ENCODE results near the gene TNS2. TPM values are rescaled to one million over a fixed set of nuclear protein-coding genes. Genes with fewer than 3 reads are reported as not detected.
A peak's percentile ranks its signal among the peaks of the same experiment; 100 is the strongest.

TNS2 gene, protein sequence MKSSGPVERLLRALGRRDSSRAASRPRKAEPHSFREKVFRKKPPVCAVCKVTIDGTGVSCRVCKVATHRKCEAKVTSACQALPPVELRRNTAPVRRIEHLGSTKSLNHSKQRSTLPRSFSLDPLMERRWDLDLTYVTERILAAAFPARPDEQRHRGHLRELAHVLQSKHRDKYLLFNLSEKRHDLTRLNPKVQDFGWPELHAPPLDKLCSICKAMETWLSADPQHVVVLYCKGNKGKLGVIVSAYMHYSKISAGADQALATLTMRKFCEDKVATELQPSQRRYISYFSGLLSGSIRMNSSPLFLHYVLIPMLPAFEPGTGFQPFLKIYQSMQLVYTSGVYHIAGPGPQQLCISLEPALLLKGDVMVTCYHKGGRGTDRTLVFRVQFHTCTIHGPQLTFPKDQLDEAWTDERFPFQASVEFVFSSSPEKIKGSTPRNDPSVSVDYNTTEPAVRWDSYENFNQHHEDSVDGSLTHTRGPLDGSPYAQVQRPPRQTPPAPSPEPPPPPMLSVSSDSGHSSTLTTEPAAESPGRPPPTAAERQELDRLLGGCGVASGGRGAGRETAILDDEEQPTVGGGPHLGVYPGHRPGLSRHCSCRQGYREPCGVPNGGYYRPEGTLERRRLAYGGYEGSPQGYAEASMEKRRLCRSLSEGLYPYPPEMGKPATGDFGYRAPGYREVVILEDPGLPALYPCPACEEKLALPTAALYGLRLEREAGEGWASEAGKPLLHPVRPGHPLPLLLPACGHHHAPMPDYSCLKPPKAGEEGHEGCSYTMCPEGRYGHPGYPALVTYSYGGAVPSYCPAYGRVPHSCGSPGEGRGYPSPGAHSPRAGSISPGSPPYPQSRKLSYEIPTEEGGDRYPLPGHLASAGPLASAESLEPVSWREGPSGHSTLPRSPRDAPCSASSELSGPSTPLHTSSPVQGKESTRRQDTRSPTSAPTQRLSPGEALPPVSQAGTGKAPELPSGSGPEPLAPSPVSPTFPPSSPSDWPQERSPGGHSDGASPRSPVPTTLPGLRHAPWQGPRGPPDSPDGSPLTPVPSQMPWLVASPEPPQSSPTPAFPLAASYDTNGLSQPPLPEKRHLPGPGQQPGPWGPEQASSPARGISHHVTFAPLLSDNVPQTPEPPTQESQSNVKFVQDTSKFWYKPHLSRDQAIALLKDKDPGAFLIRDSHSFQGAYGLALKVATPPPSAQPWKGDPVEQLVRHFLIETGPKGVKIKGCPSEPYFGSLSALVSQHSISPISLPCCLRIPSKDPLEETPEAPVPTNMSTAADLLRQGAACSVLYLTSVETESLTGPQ (N-terminal part only)
- total RNA-seq (2014; rRNA removed): 13.1 and 30.3 TPM in 2 replicates
- Bru-seq, nascent RNA: percentile 56 among the genes with signal in this experiment
- BruChase-seq, experiment 1, labeled RNA remaining after a 6-hour chase: percentile 66 among the genes with signal in this experiment
- BruChase-seq, experiment 2, labeled RNA remaining after a 2-hour chase: percentile 58 among the genes with signal in this experiment
- long read RNA-seq, partial matches to known transcripts: 10 of 16 reads
- long read RNA-seq, other reads (novel, unspliced or antisense): 5 of 16 reads

DNA sequence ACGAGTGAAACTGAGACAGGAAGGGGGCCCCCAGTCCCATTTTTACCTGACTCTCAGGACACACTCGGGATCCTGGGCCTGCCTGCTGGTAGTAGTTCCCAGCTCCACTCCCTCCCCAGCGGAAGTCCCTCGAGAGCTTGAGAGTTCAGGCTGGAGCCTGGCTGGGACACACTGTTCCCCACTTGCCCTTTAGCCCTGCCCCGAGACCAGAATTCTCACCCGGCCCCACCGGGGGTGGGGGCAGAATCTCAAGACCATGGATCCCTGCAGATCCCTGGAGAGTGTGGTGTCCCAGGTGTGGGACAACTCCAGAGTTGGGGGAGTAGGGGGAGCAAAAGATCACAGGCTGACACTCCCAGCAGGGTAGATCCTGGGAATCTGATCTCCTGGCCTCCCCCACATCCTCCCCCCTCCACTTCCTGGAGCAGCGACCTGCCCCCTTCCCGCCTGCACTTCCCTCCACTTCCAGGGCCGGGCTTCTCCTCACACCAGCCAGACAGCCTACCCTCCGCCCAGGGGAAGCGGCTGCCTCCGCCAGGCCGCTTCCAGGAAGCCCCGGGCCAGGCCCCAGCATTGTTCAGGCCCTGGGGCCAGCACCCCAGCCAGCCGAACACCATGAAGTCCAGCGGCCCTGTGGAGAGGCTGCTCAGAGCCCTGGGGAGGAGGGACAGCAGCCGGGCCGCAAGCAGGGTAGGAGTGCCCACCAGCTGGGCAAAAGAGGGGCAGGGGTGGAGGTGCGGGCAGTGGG lies at the start of gene TNS2:
Gene TNS2, plus strand, starts transcription at position 495 of the 748 bp plus-strand sequence. Its CDS starts 121 bp downstream, at position 616.
- BruUV-seq (replicated peaks): no TSS peak
- peaks cover 74% of the 10 kb centered on the region for H3K4me1 ChIP-seq (ENCODE audit: insufficient read depth, low read length)
- ChIA-PET POLR2A (ENCODE audit: unreplicated experiment) (no interaction called here), CTCF (interaction anchor here (2.0 kb wide), 1 partner anchor 16 kb away, joined by 7 read pairs; no protein-coding TSS in a partner anchor)
- peaks cover 34% of the 10 kb centered on the region for H3K79me2 ChIP-seq (ENCODE audit: low read length)
- H3K9ac ChIP-seq (ENCODE audit: low read length): peak within 1 kb of the TSS; percentile 64
- peak within 1 kb of the TSS; percentile 55 for H3K27ac ChIP-seq (ENCODE audit: low read length)
- no peaks in the 10 kb centered on the region for H3K27me3 ChIP-seq (ENCODE audit: low read length)
- H3F3A ChIP-seq (ENCODE audit: low read length, unreplicated experiment): peaks cover 5% of the 10 kb centered on the region
- no peaks in the 10 kb centered on the region for H3K9me2 ChIP-seq (replicated peaks; ENCODE audit: low read length)
- DNase-seq: peak; percentile 61
- peak within 1 kb of the TSS; percentile 89 for H3K4me2 ChIP-seq (ENCODE audit: low read length)
- H3K9me3 ChIP-seq (ENCODE audit: low read length): no peaks in the 10 kb centered on the region
- H3K4me3 ChIP-seq (ENCODE audit: low read length): peak within 1 kb of the TSS; percentile 67
- H2AFZ ChIP-seq (ENCODE audit: low read length): peak within 1 kb of the TSS; percentile 10; the same call in 1 of the 2 replicates
- intact Hi-C loops (cut with micrococcal nuclease): no loop called here
- peak; percentile 14 for ATAC-seq
- no peak for TF ChIP-seq EZH2phosphoT487 (IDR thresholded peaks at IDR 0.05; ENCODE audit: borderline replicate concordance, low read length)
- TF ChIP-seq EZH2 (IDR thresholded peaks at IDR 0.05; ENCODE audit: low read length, unreplicated experiment): no peak
- no peak for TF ChIP-seq CTCF (conservative IDR thresholded peaks at IDR 0.05; ENCODE audit: low read depth, low read length)
- no peaks in the 10 kb centered on the region for H3K36me3 ChIP-seq (ENCODE audit: low read depth, low read length)
- H4K20me1 ChIP-seq (ENCODE audit: low read length): no peaks in the 10 kb centered on the region

GRCh38 chr12:53004178-53004577 lies 45.7 kb upstream of the TNS2 start:
- Histone ChIP-seq H3K79me2 (ENCODE audit: low read length) (peaks cover 42% of the 10 kb centered on the region), H3K27ac (ENCODE audit: low read length) (peak overlapping the region; percentile 29), H3K9ac (ENCODE audit: low read length) (no peak overlapping the region), H3K4me3 (ENCODE audit: low read length) (peak overlapping the region; percentile 88), H4K20me1 (ENCODE audit: low read length) (peaks cover 17% of the 10 kb centered on the region), H2AFZ (ENCODE audit: low read length) (peak overlapping the region; percentile 17; the same call in 1 of the 2 replicates), H3F3A (ENCODE audit: low read length, unreplicated experiment) (no peaks in the 10 kb centered on the region), H3K27me3 (ENCODE audit: low read length) (no peaks in the 10 kb centered on the region), H3K4me1 (ENCODE audit: insufficient read depth, low read length) (peaks cover 32% of the 10 kb centered on the region), H3K9me3 (ENCODE audit: low read length) (no peaks in the 10 kb centered on the region), H3K9me2 (replicated peaks; ENCODE audit: low read length) (no peaks in the 10 kb centered on the region), H3K4me2 (ENCODE audit: low read length) (peak overlapping the region; percentile 94), H3K36me3 (ENCODE audit: low read depth, low read length) (peaks cover 16% of the 10 kb centered on the region)
- DNase-seq (peak; percentile 66), ATAC-seq (no peak)
- CTCF ChIA-PET: no interaction called here
- intact Hi-C loops (cut with micrococcal nuclease): no loop called here
- POLR2A ChIA-PET (ENCODE audit: unreplicated experiment): no interaction called here
- no TSS peak for BruUV-seq (replicated peaks)
- TF ChIP-seq EZH2phosphoT487 (IDR thresholded peaks at IDR 0.05; ENCODE audit: borderline replicate concordance, low read length): no peak
- no peak for TF ChIP-seq CTCF (conservative IDR thresholded peaks at IDR 0.05; ENCODE audit: low read depth, low read length)
- TF ChIP-seq EZH2 (IDR thresholded peaks at IDR 0.05; ENCODE audit: low read length, unreplicated experiment): no peak

All from PC-3 (cell line).